Astrocyte (in vitro differentiated cells and primary cell): ENCODE data around the gene FRMD4A.
"Not testable (repeated sequence)": the region's sequence is repeated elsewhere in the genome, so short reads cannot be mapped to it uniquely, and the experiment has no call there.

Experiments used
- CTCF ChIP-seq: IDR thresholded peaks from 2 replicates; pipeline ENCODE4 v1.5.1; 2011; ENCODE audit warnings: low read depth, mild to moderate bottlenecking, inconsistent platforms, low read length, moderate library complexity; ENCODE audit not compliant: insufficient read depth
- EZH2 ChIP-seq: IDR thresholded peaks from 2 replicates; pipeline ENCODE4 v1.6.1; 2012; ENCODE audit warnings: mild to moderate bottlenecking, low read length, inconsistent platforms; ENCODE audit not compliant: insufficient read depth

- TF ChIP-seq CTCF, EZH2: not testable (repeated sequence)
Observed at GRCh38 chr10:14228798-14229197, 101.9 kb downstream of the FRMD4A start.
